Fibroblast of mammary gland (primary cell): ENCODE measurements around the gene BMP3.

Experiments used
- DNase-seq: peaks from one replicate; pipeline ENCODE4 v3.0.0-alpha.2; 2010; ENCODE audit warnings: low read depth
- H3K4me3 ChIP-seq: 2 replicates; pipeline ENCODE4 v1.5.1; 2011; ENCODE audit warnings: low read depth, mild to moderate bottlenecking, low read length, moderate library complexity; ENCODE audit not compliant: control insufficient read depth
- TF ChIP-seq, protein P1 (sequence below): conservative IDR thresholded peaks from 2 replicates; pipeline ENCODE4 v1.5.1; 2011; ENCODE audit warnings: low read depth, low read length, inconsistent platforms; ENCODE audit not compliant: control insufficient read depth, insufficient read depth

The BMP3 gene

GRCh38 chr4:81031796-81032551 lies 1.5 kb downstream of the BMP3 start:
- TF ChIP-seq, protein P1, sequence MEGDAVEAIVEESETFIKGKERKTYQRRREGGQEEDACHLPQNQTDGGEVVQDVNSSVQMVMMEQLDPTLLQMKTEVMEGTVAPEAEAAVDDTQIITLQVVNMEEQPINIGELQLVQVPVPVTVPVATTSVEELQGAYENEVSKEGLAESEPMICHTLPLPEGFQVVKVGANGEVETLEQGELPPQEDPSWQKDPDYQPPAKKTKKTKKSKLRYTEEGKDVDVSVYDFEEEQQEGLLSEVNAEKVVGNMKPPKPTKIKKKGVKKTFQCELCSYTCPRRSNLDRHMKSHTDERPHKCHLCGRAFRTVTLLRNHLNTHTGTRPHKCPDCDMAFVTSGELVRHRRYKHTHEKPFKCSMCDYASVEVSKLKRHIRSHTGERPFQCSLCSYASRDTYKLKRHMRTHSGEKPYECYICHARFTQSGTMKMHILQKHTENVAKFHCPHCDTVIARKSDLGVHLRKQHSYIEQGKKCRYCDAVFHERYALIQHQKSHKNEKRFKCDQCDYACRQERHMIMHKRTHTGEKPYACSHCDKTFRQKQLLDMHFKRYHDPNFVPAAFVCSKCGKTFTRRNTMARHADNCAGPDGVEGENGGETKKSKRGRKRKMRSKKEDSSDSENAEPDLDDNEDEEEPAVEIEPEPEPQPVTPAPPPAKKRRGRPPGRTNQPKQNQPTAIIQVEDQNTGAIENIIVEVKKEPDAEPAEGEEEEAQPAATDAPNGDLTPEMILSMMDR, result no peak
- no peak overlapping the region for H3K4me3 ChIP-seq
- DNase-seq, result no peak

DNA sequence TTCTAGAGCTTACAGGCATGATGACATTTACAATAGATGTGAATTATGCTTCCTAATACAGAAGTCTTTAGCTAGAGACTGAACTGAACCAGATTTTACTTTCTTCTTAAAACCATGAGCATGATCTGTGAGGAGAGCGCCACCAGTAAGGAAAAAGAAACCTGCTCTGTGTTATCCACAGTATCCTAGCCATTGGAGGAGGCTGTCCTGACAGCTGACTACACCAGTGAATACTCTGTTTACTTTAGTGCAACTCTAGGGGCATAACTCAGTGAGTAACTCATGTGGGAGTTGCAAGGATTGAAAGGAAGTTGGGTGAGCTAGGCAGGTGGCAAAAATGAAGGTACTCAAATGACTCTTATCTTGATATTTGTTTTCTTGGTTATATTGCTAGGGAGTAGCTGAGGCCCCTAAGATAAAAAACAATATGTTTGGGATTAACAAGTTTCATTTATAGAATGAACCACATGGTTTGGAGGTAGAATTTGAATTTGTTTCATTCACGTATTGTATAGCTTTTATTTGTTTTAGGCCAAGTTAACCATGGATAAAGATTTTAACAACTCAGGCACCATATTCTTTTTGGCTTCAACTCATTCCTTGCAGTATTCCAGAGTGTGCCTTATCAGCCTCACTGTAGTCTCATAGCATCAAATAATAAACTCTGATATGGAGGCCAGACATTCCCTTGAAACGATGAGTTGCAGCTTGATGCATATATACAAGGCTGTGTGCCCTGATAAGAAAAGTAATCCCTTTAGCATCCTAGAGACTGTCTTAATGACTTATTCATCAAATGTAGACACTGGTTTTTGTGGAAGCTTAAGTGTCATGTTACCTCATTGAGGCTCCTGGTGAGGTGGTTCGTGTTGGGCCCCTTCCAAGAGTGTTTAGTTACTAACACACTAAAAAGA lies 2.5 kb downstream of the BMP3 start:
- TF ChIP-seq, protein P1, result no peak
- no peak for DNase-seq

DNA sequence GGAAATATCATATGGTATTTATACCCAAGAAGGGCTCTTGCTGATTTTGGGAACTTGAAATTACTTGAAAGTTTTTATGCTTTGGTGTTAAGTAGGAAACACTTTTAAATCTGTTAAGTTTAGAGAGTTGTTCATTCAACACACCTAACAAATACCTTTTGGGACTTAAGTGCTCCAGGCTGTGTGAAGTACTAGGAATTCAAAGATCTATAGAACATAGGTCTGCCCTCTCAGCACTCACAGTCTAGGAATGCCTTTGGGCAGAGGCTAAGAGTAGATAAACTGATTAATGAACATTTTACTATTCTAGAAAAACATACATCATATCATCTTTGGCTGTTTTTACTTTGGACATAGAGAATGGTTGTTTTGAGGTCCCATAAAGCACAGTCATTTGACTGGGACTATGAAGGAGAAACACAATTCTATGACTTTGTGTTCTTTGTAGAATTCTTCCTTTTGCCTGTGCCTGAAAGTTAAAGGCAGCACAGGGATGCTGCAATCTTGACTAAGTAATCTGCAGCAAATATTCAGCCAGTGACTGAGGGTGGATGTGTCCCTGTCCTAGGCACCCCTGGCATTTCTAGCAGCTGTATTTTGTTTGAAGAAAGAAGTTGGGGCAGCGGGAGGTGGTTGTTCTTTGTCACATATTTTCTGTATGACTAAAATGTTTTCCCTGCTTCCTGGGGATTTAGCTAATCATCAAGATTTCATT lies 8.3 kb downstream of the BMP3 start:
- no peak overlapping the region for H3K4me3 ChIP-seq
- TF ChIP-seq, protein P1, result no peak
- no peak for DNase-seq

More for the DNA sequence above, 2.5 kb downstream of the BMP3 start:
- no peak overlapping the region for H3K4me3 ChIP-seq

DNA sequence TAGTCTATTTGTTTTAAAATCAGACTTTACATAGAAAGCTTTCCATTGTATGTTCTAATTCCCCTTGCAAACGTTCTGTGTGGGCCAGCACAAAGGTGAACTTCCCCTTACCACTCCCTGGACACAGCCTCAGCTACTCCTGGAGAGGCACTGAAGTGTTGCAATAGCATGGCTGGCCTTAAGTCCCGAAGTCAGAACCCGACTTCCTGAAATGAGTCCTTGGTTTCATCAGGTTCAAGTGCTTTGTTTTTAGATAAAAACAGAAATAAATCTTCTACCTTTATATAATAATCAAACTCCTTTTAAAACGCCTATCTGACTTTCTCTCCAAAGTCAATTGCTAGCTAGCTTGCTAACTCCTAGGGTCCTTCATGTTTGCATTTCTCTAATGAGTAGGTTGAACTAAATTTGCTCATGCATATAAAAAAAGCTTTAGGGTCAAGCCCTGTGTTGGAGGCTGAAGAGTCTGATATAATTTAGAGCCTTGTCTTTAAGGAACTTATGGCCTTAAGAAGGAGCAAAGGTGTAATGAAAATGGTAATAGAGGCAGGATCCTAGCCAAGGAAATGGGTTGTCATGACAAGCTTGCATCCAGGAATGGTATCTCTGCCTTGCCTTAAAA lies 9.0 kb downstream of the BMP3 start:
- no peak for DNase-seq
- H3K4me3 ChIP-seq, result no peak overlapping the region
- TF ChIP-seq, protein P1, result no peak

DNA sequence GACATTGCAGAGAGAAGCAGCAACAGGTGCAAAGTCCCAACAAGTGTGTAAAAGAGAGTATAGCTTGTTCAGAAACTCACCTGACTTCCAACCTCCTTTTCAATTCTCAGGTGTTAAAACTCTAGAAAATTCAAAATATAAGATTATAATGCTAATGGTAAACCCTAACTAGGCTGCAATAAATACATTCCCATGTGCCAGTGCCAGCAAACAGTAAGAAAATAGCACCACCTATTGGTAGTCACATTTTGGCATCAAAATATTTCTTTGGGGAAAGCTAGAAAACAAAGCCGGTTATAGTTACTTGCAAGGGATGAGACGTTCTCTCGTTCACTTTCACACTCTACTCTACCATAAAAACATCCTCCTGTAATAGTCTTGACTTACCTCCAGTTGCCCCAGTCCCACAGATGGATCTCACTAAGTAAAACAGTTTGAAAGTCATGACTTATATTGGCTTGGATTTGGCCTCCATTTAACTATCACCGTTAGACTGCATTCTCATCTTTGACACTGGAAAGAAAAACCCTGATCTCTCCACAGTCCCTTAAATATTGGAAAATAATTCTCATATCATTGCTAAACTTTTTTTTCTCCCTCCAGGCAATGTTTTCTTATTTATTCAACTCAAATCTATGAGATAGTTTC lies 9.6 kb downstream of the BMP3 start:
- no peak overlapping the region for H3K4me3 ChIP-seq
- DNase-seq, result peak; percentile 39
- TF ChIP-seq, protein P1, result peak; percentile 77
